ENCODE results near the gene MAP4K5.
"Not testable (repeated sequence)": the region's sequence is repeated elsewhere in the genome, so short reads cannot be mapped to it uniquely, and the experiment has no call there.

MAP4K5 gene

GRCh38 chr14:50531595-50532501, 521 bp downstream of the MAP4K5 start:
- no peak for FAIRE-seq

- no peak for FAIRE-seq
Observed at GRCh38 chr14:50530794-50531365, 1.5 kb downstream of the MAP4K5 start.

DNA sequence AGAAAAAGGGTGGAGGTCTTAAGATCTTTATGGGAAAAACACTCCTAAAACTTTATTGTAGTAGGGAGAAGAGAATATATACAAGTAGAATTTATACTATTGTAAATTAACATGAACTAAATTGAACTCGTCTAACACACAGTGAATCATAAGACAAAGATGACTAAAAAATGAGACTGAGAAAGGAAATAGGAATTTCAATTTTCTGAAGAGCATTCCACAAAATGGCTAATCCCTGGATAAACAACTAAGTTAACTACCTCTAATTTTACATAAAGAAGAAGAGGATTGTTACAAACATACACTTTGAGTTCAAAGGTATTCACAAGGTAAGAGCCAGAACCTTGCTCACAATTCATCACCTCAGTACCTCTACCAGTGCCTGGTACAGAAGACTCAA, 2.0 kb downstream of the MAP4K5 start:
- no peak for FAIRE-seq

DNA sequence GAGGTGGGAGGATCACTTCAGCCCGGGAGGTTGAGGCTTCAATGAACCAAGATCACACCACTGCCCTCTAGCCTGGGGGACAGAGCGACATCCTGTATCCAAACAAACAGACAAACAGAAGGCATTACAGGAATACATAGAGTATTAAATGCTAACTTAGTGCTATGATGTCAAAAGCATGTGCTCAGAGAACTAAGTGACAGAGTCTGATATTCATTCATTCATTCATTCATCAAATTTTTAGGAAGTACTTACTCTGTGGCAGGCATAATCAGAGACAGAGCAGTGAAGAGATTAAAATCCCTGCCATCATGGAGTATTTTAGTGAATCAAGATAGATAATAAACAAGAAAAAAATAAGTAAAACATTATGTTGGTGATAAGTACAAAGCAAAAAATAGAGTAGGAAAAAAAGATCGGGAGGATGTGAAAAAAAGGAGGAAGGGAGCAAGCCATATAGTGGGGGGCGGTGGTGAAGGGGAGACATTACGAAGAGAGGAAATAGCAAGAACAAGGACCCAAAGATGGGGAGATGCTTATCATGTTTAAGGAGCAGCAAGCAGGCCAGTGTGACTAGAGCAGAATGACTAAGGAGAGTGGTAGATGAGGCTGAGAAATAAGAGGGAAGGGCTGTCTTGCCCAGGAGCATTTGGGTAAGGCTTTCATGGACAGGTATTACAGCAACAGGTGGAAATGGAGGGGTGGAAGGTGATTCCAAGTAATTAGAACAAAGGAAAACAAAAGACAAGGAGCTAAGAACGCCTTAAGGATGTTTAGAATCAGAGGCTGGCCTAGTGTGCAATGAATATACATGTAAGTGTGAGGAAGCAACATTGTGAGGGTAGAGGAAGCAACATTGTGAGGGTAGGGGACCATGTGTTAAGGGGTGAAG, 2.8 kb downstream of the MAP4K5 start:
- FAIRE-seq = no peak

DNA sequence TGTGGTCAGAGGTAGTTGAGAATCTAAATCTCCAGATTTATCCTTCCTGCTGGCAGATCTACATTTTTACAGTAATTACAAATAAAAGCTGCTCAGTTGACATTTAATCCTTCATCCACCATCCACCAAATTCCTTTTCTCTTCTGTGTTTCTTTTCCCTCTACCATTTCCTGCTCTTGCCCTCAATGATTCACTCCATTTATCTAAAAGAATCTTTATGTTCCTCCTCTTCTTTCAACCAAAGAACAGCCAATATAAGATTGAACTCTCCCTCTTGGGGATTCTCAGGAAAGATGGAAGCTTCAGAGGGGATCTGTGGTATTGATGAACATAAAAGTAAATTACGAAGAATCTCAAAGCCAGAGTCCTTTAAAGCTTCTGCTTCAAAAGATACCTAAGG, 4.4 kb downstream of the MAP4K5 start:
- no peak for FAIRE-seq

DNA sequence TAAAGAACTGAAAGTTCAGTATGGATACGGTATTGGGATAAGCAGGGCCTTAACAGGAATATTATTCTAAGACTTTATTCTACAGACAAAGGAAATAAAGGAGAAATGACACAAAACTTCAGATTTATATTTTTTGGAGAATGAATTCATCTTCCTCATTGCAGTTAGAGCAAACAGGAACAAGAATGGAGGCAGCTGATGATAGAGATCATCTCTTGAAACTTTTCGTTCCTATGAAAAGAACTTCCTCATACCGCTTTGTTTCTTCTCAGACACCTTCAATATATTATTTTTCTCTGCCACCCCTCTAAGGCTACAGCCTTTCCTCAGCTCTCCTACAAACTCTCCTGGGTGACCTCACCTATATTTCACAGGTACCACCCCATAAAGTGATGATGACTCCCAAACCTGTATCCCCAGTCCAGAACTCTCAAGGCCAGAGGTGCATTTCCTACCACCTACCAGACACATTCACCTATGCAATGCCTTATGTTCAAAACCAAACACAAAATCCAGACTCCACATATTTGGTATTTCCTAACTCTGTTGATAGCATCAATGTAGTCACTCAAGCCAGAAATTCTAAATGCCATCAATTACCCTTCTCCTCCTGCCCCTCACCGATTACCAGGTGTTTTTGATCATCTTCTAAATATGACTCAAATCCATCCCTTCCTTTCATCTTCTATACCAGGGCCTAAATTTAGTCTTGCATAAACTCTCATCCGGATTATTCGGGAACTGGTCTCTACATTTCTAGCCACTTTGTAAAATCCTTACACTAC, 7.4 kb downstream of the MAP4K5 start:
- FAIRE-seq = no peak

- no peak for FAIRE-seq
Observed at GRCh38 chr14:50524060-50524459, 8.3 kb downstream of the MAP4K5 start.

DNA sequence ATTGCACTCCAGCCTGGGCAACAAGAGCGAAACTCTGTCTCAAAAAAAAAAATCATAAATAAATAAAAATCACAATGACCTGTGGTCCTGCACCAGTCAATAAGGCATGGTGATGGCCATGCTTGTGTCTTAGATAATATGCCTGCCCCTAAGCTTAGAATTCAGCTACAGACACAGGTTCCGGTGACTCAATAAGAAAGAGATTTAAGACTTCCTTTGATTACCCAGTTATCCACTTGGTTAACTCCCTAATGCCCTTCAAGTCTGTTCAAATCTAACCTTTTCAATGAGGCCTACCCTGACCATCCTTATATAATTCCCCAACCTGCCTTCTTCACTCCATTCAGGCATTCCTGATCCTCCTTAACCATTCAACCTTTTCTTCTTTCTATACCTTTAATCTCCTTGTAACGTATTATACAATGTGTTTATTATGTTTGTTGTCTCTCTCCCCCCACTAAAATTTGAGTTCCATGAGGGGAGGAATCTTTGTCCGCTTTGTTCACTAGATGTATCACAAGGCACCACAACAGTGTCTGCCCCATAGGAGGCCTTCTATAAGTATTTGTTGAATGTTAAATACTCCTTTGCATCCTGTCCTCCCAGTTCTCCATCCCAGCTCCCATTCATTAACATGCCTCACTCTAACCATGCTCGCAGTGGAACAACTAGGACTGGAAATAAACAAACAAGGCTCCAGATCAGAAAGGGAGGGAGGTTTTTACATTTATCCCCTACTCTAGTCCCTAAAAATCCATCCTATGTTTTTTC, 8.9 kb downstream of the MAP4K5 start:
- no peak for FAIRE-seq

- no peak for FAIRE-seq
Observed at GRCh38 chr14:50521912-50522341, 10.4 kb downstream of the MAP4K5 start.

GRCh38 chr14:50520947-50521815, 11.2 kb downstream of the MAP4K5 start:
- peak; percentile 98 for FAIRE-seq

DNA sequence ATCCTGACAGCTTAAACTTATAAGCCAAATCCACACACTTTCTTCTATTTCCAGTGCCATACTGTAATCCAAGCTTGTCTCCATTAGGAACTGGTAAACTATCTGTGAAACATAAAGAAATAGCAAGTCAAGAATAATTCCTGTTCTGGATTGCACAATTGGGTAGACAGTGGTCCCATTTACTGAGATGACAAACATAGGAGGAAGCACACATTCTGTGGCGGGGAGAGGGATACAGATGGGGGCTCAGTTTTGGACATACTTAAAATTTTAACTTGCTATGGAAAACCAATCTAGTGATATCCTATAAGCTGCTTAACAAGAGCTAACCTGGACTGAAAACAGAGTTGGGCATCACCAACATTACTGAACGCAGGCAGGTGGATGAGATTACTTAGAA, 16.3 kb downstream of the MAP4K5 start:
- no peak for FAIRE-seq

- FAIRE-seq = no peak
Observed at GRCh38 chr14:50512463-50512862, 19.9 kb downstream of the MAP4K5 start.

GRCh38 chr14:50510157-50510556, 22.2 kb downstream of the MAP4K5 start:
- FAIRE-seq = peak; percentile 77

- FAIRE-seq = not testable (repeated sequence)
Observed at GRCh38 chr14:50507078-50507477, 25.3 kb downstream of the MAP4K5 start.

GRCh38 chr14:50501642-50502041, 30.7 kb downstream of the MAP4K5 start:
- no peak for FAIRE-seq

- FAIRE-seq = no peak
Observed at GRCh38 chr14:50497351-50497750, 35.0 kb downstream of the MAP4K5 start.

DNA sequence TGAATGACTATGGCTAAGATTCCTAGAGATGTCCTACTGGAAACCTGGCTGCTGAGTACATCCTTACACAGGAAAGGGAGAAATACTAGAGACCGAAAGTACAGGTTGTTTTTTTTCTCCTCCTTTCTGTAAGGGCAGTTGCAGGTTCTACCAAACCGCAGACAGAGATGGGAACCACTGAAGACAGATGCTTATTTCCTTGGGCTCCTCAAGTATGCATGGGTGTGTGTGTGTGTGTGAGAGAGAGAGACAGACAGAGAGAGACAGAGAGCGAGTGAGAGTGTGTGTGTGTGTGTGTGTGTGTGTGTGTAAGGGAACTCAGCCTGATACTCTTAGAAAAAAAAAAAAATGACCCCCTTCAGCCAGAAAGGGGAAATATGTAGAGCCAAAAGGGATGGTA, 42.5 kb downstream of the MAP4K5 start:
- FAIRE-seq = no peak

DNA sequence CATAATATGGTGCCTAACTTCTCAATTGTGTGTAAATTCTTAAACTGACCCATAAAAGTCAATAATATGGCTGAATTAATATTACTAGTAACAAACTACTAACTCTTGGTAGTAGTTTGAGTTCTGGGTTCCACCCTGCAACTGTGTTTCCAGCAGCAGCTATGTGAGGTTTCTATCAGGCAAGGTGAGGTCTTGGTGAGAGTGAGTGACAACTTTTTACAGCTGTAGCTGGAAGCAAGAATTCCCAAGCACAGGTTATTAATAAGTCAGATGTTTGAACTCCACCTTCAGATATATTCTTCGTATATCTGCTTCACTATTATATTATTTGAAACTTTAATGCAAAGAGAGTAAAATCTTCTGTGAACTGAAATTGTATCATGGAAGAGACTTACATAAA, 43.8 kb downstream of the MAP4K5 start:
- FAIRE-seq = no peak

GRCh38 chr14:50479041-50479440, 53.3 kb downstream of the MAP4K5 start:
- FAIRE-seq = no peak

DNA sequence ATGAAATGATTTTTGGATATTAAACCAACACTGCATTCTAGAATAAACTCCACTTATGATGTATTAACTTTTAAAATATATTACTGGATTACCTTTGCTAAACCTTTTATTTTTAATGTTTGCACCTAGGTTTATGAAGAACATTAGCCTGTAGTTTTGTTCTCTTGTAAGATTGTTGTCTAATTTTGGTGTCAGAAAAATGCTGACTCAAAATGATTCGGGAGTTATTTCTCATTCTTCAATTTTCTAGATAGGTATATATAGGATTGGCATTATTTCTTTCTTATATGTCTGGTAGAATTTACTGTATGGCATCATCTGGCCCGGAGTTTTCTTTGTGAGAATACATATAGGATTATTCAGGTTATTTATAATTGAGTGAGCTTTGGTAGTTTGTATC, 54.6 kb downstream of the MAP4K5 start:
- peak; percentile 51 for FAIRE-seq

GRCh38 chr14:50476134-50476533, 56.2 kb downstream of the MAP4K5 start:
- peak; percentile 83 for FAIRE-seq

Data from islet of Langerhans (tissue), 1 donor.